Hematopoietic multipotent progenitor cell treated with erythropoietin and hydrocortisone succinate and interleukin-3 and kit ligand, for 4 days (in vitro differentiated cells): ENCODE measurements around the gene CYP2W1.
A peak's percentile ranks its signal among the peaks of the same experiment; 100 is the strongest.
"Not testable (repeated sequence)": the region's sequence is repeated elsewhere in the genome, so short reads cannot be mapped to it uniquely, and the experiment has no call there.

Experiments used
- DNase-seq: peaks from one replicate; pipeline ENCODE4 v3.0.0-alpha.2; 2015

Gene CYP2W1

GRCh38 chr7:999149-999879 is 16.3 kb downstream of the CYP2W1 start:
- no peak for DNase-seq

DNA sequence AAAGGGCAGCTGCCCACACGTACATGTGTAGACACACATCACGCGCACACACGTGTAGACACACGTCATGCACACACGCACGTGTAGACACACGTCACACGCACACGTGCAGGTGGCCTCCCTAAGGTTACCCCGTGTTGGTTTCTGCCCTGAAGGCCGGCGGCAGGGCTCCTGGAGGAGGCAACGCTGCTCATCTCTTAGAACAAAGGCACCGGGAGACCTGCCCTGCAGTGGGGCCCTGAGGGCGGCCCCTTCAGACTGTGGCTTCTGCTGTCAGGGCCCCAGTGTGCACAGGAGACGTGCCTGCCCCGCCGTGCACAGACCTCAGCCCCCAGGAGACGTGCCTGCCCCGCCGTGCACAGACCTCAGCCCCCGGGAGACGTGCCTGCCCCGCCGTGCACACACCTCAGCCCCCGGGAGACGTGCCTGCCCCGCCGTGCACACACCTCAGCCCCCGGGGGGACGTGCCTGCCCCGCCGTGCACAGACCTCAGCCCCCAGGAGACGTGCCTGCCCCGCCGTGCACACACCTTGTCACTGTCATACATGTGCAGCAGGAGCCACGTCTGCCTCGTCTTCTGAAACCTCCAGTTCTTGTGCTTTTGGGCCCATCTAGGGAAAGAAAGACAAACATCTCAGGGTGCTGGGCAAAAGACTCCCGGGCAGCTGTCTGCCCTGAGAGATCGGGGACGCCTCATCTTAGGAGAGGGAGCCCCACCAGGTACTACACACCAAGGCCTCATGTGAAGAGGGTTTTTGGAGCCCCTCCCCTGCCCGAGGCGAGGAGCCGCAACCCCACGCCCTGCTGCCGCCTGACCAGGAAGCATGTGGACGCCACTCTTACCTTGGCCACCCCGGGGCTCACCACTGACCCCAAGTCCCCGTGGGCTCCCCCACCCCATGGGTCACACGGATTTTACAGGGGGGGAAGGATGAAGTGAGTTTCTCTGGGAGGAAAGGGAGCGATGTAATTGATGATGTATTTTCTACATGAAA is 17.3 kb downstream of the CYP2W1 start:
- DNase-seq = no peak

DNA sequence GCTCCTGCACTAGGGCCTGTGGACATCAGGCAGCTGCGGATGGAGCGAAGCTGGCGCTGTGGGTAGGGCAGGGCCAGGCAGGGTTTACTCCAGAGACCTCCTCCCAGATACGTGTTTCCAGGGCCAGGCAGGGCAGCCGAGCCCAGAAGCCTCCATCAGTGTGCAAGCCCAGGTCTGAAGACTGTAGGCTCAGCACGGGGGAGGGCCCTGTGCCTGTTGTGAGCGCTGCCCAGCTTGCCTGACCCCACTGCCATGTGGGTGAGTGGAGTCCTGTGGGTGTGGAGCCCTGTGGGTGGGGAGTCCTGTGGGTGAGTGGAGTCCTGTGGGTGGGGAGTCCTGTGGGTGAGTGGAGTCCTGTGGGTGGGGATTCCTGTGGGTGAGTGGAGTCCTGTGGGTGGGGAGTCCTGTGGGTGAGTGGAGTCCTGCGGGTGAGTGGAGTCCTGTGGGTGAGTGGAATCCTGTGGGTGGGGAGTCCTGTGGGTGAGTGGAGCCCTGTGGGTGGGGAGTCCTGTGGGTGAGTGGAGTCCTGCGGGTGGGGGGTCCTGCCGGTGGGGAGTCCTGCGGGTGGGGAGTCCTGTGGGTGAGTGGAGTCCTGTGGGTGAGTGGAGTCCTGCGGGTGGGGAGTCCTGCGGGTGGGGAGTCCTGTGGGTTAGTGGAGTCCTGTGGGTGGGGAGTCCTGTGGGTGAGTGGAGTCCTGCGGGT is 18.2 kb downstream of the CYP2W1 start:
- peak; percentile 66 for DNase-seq

GRCh38 chr7:1002026-1002425 is 19.0 kb downstream of the CYP2W1 start:
- DNase-seq = not testable (repeated sequence)

DNA sequence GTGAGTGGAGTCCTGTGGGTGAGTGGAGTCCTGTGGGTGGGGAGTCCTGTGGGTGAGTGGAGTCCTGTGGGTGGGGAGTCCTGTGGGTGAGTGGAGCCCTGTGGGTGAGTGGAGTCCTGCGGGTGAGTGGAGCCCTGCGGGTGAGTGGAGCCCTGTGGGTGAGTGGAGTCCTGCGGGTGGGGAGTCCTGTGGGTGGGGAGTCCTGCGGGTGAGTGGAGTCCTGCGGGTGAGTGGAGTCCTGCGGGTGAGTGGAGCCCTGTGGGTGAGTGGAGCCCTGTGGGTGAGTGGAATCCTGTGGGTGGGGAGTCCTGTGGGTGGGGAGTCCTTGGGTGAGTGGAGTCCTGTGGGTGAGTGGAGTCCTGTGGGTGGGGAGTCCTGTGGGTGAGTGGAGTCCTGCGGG is 19.5 kb downstream of the CYP2W1 start:
- DNase-seq = not testable (repeated sequence)

GRCh38 chr7:1004018-1004852 is 21.3 kb downstream of the CYP2W1 start:
- no peak for DNase-seq

DNA sequence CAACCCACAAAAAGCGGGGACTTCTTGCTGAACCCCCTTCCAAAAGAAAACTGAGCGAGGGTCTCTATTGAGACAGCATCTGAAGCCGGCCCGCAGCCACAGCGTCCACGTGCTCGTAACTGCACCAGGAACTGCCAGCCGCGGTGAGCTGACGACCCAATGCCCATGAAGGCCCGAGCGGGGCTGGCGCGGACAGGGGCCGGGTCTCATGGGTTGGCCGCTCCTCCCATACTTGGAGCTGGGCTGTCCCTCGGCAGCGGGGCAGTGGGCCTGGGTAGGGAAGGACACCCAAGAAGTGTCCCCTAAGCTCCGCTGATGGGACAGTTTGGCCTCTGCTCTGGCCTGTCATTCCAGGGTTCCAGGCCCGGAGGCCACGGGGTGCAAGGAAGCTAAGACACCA is 22.3 kb downstream of the CYP2W1 start:
- DNase-seq = no peak

GRCh38 chr7:1007901-1008300 is 24.9 kb downstream of the CYP2W1 start:
- DNase-seq = no peak

DNA sequence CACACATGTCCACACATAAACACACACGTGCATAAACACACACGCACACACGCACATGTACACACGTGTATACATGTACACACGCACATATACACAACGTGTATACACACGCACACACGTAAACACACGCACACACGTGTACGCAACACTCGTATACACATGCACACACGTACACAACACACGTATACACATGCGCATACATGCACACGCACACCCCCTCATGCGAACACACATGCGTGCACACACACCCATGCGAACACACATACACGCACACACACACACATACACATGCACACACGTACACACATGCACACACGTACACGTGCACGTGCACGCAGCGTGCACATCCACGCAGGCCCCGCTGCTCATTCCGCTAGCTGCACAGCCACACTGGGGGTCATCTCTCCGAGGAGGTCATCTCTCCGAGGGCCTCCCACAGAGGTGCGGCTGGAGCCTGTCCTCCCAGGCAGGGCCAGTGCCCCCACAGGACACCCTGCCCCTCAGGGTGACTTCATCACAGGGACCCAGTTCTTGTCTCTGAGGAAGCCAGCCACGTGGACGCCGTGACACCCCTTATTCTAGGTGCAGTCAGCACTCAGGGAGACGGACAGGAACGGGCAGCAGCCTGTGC is 25.9 kb downstream of the CYP2W1 start:
- no peak for DNase-seq

DNA sequence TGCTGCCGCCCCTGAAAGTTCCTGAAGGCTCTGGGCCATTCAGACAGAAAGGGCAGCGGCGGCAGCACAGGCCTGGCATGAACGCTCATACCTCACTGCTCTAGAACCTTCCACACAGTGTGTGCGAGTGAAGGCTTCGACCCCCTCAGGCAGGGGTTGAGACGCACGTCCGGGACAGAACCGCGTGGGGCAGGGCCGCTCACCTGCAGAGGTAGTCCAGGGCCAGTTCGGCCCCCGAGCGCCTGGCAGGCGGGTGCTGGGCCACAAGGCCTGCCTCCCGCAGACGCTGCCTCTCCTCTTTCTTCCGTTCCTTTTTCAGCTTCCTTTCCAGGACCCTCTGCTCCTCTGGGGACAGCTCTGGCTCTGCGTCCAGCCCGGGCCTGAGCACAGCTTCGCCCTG is 26.8 kb downstream of the CYP2W1 start:
- DNase-seq = no peak

DNA sequence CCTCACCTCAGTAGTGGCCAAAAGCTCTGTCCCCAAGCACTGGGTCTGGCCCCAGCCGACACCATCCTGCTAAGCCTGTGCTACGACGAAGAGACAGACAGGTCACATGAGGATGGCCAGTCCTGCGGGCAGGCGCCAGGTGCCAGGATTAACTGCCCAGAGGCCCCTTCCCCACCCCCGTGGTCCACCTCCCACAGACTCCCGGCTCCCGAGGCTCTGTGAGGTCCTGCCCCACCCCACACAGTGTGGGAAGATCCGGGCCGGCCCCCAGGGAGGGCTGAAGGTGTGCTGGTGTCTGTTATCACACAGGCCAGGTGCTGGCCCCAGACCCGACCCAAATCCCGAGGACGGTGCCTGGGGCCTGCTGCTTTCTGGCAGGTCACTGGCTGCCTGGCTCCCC is 27.2 kb downstream of the CYP2W1 start:
- DNase-seq = no peak

- no peak for DNase-seq
Observed at GRCh38 chr7:1011297-1012003, 28.5 kb downstream of the CYP2W1 start.

- DNase-seq = peak; percentile 73
Observed at GRCh38 chr7:1012004-1012715, 29.2 kb downstream of the CYP2W1 start.

DNA sequence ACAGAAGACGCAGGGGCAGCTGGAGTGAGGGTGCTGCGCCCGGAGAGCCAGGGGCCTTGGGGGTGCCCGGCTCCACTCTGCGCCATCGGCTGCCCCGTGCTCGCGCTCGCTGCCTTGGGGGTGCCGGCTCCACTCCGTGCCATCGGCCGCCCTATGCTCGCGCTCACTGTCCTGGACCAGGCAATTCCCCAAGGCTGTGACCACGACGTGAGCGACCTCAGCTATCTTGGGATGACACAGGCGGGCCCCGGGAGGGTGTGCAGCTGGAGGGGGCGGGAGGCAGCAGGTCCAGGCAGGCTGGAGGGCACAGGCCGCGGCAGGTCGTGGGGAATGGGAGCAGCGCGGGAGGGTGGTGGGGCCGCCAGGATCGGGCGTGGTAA is 29.7 kb downstream of the CYP2W1 start:
- no peak for DNase-seq

GRCh38 chr7:1013581-1013980 is 30.6 kb downstream of the CYP2W1 start:
- no peak for DNase-seq

DNA sequence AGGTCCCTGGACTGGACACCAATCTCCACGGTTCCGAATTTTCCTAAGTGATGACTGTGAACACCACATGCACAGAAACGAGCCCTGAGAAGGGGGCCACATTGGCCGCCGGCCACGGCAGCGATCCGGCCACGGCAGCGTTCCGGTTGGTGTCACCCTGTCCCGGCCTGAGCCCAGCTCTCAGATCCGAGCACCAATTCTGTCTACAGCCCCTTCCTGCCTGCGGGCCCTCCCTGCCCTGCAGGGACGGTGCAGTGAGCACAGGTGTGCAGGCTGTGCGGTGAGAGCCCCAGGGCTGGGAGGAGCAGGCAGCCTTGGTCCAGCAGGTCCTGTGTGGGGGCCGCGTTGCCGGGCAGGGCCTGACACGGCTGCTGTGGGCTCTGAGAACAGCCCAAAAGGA is 31.7 kb downstream of the CYP2W1 start:
- no peak for DNase-seq

DNA sequence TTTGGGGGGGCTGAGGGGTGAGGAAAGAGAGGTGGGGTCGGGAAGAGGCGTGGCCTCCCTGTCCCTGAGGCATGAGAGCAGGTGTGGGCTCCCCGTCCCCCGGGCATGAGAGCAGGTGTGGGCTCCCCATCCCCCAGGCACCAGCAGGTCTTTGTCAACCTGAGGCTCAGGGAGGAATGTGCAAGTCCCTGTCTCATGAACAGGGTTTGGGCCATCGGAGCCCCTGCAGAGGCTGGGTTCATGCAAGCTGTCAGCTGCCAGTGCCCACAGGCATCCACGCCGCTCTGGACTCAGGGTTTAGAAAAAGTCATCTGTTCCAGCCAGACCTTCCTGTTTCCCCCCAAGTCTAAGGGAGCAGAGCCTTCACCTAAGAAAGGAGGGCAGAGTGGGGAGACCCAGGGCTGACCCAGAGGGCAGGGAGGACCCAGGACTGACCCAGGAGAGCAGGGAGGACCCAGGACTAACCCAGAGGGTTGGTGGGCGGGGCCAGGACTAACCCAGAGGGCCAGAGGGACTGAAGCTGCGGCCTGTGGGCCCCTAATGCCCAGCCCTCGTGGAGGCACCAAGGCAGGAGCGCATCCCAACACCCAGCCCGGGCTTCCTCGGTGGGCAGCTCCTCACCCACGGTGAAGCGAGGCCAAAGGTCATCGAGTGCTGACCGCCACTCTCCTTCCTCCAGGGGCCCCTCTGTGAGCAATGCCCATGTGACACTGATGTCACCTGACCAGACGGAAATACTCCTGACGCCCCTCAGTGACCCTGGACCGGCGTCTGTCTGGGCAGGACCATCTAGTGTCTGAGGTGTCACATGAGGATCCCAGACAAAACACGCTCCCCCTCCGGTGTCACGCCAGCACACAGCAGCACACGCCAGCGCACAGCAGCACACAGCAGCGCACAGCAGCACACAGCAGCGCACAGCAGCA is 32.5 kb downstream of the CYP2W1 start:
- DNase-seq = no peak

DNA sequence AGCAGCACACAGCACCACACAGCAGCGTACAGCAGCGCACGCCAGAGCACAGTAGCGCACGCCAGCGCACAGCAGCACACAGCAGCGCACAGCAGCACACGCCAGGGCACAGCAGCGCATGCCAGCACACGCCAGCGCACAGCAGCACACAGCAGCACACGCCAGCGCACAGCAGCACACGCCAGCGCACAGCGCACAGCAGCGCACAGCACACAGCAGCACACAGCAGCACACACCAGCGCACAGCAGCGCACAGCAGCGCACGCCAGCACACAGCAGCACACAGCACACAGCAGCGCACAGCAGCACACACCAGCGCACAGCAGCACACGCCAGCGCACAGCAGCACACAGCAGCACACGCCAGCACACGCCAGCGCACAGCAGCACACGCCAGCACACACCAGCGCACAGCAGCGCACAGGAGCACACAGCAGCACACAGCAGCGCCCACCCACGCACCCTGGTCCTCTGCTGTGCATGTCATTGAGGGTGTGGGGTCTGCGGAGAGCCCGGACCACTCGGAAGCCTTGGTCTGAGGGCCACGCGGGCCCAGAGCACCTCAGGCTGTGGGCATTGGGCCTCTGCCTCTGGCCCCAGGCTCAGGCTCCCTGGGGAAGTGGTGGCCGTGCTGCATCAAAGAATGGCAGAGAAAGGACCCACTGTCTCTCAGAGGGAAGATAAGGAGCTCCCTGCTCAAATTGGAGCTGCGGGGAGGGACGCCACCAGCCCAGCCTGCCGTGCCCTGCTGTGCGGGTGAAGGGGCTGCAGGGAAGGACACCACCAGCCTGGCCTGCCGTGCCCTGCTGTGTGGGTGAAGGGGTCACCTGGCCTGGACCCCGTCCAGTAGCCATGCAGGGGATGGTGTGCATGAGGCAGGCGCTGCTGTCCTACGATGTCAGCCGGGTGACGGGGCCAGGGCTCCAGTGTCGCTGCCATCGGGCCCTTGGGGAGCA is 33.9 kb downstream of the CYP2W1 start:
- DNase-seq = no peak
